ENCODE measurements around the gene HMGCR. TPM values are rescaled to one million over a fixed set of nuclear protein-coding genes. Genes with fewer than 3 reads are reported as not detected.
A peak's percentile ranks its signal among the peaks of the same experiment; 100 is the strongest.
"Not testable (repeated sequence)": the region's sequence is repeated elsewhere in the genome, so short reads cannot be mapped to it uniquely, and the experiment has no call there.

The HMGCR gene
- total RNA-seq, 1 experiment from 2014 or later = 22.0 TPM

DNA sequence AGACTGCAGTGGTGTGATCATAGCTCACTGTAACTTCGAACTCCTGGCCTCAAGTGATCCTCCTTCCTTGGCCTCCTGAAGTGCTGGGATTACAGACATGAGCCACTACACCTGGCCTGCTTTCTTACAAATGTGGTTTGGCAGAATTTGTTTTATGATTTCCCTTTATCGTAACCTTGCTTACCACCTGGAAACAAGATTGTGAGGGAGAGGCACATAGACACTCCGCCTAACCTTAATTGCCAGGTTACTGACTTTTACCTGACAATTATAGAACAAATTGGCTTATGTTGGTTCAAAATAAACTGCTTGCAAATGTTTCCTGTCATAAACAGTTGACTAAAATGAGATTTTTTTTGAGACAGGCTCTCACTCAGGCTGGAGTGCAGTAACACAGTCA lies 26.8 kb upstream of the HMGCR start:
- H3K9me2 ChIP-seq (replicated peaks; ENCODE audit: low read length) = no peaks in the 10 kb centered on the region
- H3K9ac ChIP-seq (ENCODE audit: low read length) = no peak overlapping the region
- ATAC-seq (no peak), DNase-seq (no peak)
- H3F3A ChIP-seq (ENCODE audit: low read length, unreplicated experiment) = no peaks in the 10 kb centered on the region
- H3K36me3 ChIP-seq (ENCODE audit: low read depth, low read length) = no peaks in the 10 kb centered on the region
- no TSS peak for BruUV-seq (replicated peaks)
- TF ChIP-seq EZH2 (IDR thresholded peaks at IDR 0.05; ENCODE audit: low read length, unreplicated experiment) (no peak), EZH2phosphoT487 (IDR thresholded peaks at IDR 0.05; ENCODE audit: borderline replicate concordance, low read length) (no peak)
- CTCF ChIA-PET = no interaction called here
- intact Hi-C loops (cut with micrococcal nuclease) = no loop called here
- no peak overlapping the region for H3K4me2 ChIP-seq (ENCODE audit: low read length)
- H3K4me1 ChIP-seq (ENCODE audit: insufficient read depth, low read length) = peaks cover 7% of the 10 kb centered on the region; the same call in 1 of the 2 replicates
- H4K20me1 ChIP-seq (ENCODE audit: low read length) = no peaks in the 10 kb centered on the region
- H3K27ac ChIP-seq (ENCODE audit: low read length) = no peak overlapping the region
- no peaks in the 10 kb centered on the region for H3K27me3 ChIP-seq (ENCODE audit: low read length)
- no peak overlapping the region for H3K4me3 ChIP-seq (ENCODE audit: low read length)
- no peaks in the 10 kb centered on the region for H3K9me3 ChIP-seq (ENCODE audit: low read length)
- POLR2A ChIA-PET (ENCODE audit: unreplicated experiment) = no interaction called here
- H3K79me2 ChIP-seq (ENCODE audit: low read length) = no peaks in the 10 kb centered on the region
- H2AFZ ChIP-seq (ENCODE audit: low read length) = no peak overlapping the region

DNA sequence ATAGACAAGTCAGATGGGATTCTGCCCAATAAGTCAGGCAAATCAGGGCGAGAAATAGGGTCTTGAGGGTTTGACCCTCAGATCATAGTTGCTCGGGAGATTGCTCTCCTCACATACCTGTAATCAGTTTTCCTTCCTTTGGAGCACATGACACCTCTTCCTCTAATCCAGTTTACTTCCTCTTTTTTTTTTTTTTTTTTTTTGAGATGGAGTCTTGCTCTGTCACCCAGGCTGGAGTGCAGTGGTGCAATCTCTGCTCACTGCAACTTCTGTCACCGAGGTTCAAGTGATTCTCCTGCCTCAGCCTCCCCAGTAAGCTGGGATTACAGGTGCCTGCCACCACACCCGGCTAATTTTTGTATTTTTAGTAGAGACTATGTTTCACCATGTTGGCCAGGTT lies 17.9 kb upstream of the HMGCR start:
- H3K4me3 ChIP-seq (ENCODE audit: low read length); H3K9me3 ChIP-seq (ENCODE audit: low read length); H3F3A ChIP-seq (ENCODE audit: low read length, unreplicated experiment); H3K79me2 ChIP-seq (ENCODE audit: low read length); H3K27me3 ChIP-seq (ENCODE audit: low read length); ATAC-seq; H2AFZ ChIP-seq (ENCODE audit: low read length); H4K20me1 ChIP-seq (ENCODE audit: low read length); H3K27ac ChIP-seq (ENCODE audit: low read length); H3K36me3 ChIP-seq (ENCODE audit: low read depth, low read length); POLR2A ChIA-PET (ENCODE audit: unreplicated experiment); H3K4me2 ChIP-seq (ENCODE audit: low read length); intact Hi-C loops (cut with micrococcal nuclease); H3K9me2 ChIP-seq (replicated peaks; ENCODE audit: low read length); H3K9ac ChIP-seq (ENCODE audit: low read length); BruUV-seq (replicated peaks); DNase-seq: not testable (repeated sequence)
- CTCF ChIA-PET = interaction anchor here (0.6 kb wide), 1 partner anchor 394 kb away, joined by 4 read pairs; no protein-coding TSS in a partner anchor
- H3K4me1 ChIP-seq (ENCODE audit: insufficient read depth, low read length) = peaks cover 24% of the 10 kb centered on the region

DNA sequence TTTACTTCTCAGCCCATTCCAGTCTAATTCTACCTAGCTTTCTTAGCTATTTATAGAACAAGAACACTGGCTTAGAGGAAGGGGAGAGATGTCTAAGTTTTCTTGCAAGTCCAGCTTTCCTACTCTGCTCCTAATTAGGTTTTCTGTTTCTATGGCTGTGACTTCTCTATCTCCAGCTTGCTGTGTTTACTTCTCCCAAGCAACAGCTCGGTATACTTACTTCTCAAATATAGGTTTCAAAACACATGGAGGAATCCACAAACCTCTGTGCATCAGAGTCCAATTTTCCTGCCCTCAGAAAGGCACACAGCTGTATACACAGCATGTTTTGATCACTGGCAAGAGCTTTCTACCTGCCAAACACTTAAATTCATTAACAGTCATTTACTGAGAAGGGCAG lies 17.4 kb upstream of the HMGCR start:
- Histone ChIP-seq H3K36me3 (ENCODE audit: low read depth, low read length) (no peaks in the 10 kb centered on the region), H3K27me3 (ENCODE audit: low read length) (no peaks in the 10 kb centered on the region), H3K79me2 (ENCODE audit: low read length) (no peaks in the 10 kb centered on the region), H3K9me3 (ENCODE audit: low read length) (no peaks in the 10 kb centered on the region), H3K4me2 (ENCODE audit: low read length) (no peak overlapping the region), H2AFZ (ENCODE audit: low read length) (no peak overlapping the region), H3K4me3 (ENCODE audit: low read length) (no peak overlapping the region), H3K9ac (ENCODE audit: low read length) (no peak overlapping the region), H3K9me2 (replicated peaks; ENCODE audit: low read length) (no peaks in the 10 kb centered on the region), H3K4me1 (ENCODE audit: insufficient read depth, low read length) (peaks cover 24% of the 10 kb centered on the region), H4K20me1 (ENCODE audit: low read length) (no peaks in the 10 kb centered on the region), H3K27ac (ENCODE audit: low read length) (0 out of 2 replicates have a peak overlapping the region, but pooled peaks have one; percentile 94), H3F3A (ENCODE audit: low read length, unreplicated experiment) (no peaks in the 10 kb centered on the region)
- CTCF ChIA-PET = interaction anchor here (0.6 kb wide), 1 partner anchor 394 kb away, joined by 4 read pairs; no protein-coding TSS in a partner anchor
- no peak for DNase-seq
- no peak for ATAC-seq
- BruUV-seq (replicated peaks) = no TSS peak
- intact Hi-C loops (cut with micrococcal nuclease) = no loop called here
- TF ChIP-seq, protein P1, sequence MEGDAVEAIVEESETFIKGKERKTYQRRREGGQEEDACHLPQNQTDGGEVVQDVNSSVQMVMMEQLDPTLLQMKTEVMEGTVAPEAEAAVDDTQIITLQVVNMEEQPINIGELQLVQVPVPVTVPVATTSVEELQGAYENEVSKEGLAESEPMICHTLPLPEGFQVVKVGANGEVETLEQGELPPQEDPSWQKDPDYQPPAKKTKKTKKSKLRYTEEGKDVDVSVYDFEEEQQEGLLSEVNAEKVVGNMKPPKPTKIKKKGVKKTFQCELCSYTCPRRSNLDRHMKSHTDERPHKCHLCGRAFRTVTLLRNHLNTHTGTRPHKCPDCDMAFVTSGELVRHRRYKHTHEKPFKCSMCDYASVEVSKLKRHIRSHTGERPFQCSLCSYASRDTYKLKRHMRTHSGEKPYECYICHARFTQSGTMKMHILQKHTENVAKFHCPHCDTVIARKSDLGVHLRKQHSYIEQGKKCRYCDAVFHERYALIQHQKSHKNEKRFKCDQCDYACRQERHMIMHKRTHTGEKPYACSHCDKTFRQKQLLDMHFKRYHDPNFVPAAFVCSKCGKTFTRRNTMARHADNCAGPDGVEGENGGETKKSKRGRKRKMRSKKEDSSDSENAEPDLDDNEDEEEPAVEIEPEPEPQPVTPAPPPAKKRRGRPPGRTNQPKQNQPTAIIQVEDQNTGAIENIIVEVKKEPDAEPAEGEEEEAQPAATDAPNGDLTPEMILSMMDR (conservative IDR thresholded peaks at IDR 0.05; ENCODE audit: low read depth, low read length) = no peak
- no peak for TF ChIP-seq EZH2phosphoT487 (IDR thresholded peaks at IDR 0.05; ENCODE audit: borderline replicate concordance, low read length)
- no peak for TF ChIP-seq EZH2 (IDR thresholded peaks at IDR 0.05; ENCODE audit: low read length, unreplicated experiment)
- POLR2A ChIA-PET (ENCODE audit: unreplicated experiment) = interaction anchor here (1.4 kb wide), 1 partner anchor 17 kb away, joined by 4 read pairs; the partner anchor contains the start of gene HMGCR

DNA sequence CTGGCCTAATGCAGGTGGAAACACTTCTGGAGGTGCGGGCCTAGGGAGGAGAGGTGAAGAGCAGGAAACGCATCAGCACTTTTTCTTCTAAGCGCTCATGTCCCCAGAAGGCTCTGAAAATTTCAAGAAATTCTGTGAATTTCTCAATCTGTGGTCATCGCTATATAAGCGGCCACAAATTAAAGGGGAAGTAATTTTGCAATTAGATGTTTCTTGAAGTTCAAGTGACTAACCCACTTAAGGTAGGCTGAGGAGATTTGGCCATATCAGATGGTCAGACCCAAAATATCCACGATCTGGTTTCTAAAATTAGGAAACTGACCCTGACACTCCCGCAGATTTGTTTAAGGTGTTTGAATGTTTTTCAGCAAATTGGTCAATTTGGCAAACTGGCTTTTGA lies 16.6 kb upstream of the HMGCR start:
- ATAC-seq = no peak
- H2AFZ ChIP-seq (ENCODE audit: low read length) = 0 out of 2 replicates have a peak overlapping the region, but pooled peaks have one; percentile 51

More for the DNA sequence above, 16.6 kb upstream of the HMGCR start:
- no TSS peak for BruUV-seq (replicated peaks)
- intact Hi-C loops (cut with micrococcal nuclease) = no loop called here
- H3K4me1 ChIP-seq (ENCODE audit: insufficient read depth, low read length) = peaks cover 24% of the 10 kb centered on the region
- H3K4me3 ChIP-seq (ENCODE audit: low read length) = no peak overlapping the region
- H3K27ac ChIP-seq (ENCODE audit: low read length) = peak overlapping the region; percentile 94
- peak overlapping the region; percentile 23; the same call in 1 of the 2 replicates for H3K9ac ChIP-seq (ENCODE audit: low read length)
- no peaks in the 10 kb centered on the region for H3F3A ChIP-seq (ENCODE audit: low read length, unreplicated experiment)
- peak overlapping the region; percentile 70 for H3K4me2 ChIP-seq (ENCODE audit: low read length)
- TF ChIP-seq, protein P1 (conservative IDR thresholded peaks at IDR 0.05; ENCODE audit: low read depth, low read length) = no peak
- TF ChIP-seq EZH2phosphoT487 (IDR thresholded peaks at IDR 0.05; ENCODE audit: borderline replicate concordance, low read length) = no peak
- TF ChIP-seq EZH2 (IDR thresholded peaks at IDR 0.05; ENCODE audit: low read length, unreplicated experiment) = no peak
- POLR2A ChIA-PET (ENCODE audit: unreplicated experiment) = interaction anchor here (1.4 kb wide), 1 partner anchor 17 kb away, joined by 4 read pairs; the partner anchor contains the start of gene HMGCR
- H3K9me2 ChIP-seq (replicated peaks; ENCODE audit: low read length) = no peaks in the 10 kb centered on the region
- no peaks in the 10 kb centered on the region for H3K79me2 ChIP-seq (ENCODE audit: low read length)
- no peaks in the 10 kb centered on the region for H3K9me3 ChIP-seq (ENCODE audit: low read length)
- no peaks in the 10 kb centered on the region for H3K27me3 ChIP-seq (ENCODE audit: low read length)
- DNase-seq = no peak
- no peaks in the 10 kb centered on the region for H3K36me3 ChIP-seq (ENCODE audit: low read depth, low read length)
- H4K20me1 ChIP-seq (ENCODE audit: low read length) = no peaks in the 10 kb centered on the region
- CTCF ChIA-PET = no interaction called here

Data from PC-3 (cell line).